WTC11 (cell line): ENCODE measurements around the gene GPC6. TPM values are rescaled to one million over a fixed set of nuclear protein-coding genes. Genes with fewer than 3 reads are reported as not detected.

ENCODE experiments used
- ATAC-seq: fragments of 200-7000 bp; cut with Tn5 transposase; 2 replicates; pipeline ENCODE4 v1.10.0; 2021; ENCODE audit warnings: mild to moderate bottlenecking, moderate library complexity
- CTCF ChIA-PET: fragments of 300-600 bp; sonication (Branson Sonifier 250); formaldehyde crosslinking; loops from one replicate; lab custom pipeline; 2021; ENCODE audit warnings: antibody characterized with exemption; lab: Charles Lee
- POLR2A ChIA-PET: fragments of 350-600 bp; sonication (Branson Sonifier 250); formaldehyde crosslinking; loops from one replicate; lab custom pipeline; 2021; ENCODE audit warnings: antibody characterized with exemption; lab: Charles Lee
- DNase-seq: peaks from one replicate; pipeline ENCODE4 v3.0.0; 2021; ENCODE audit warnings: low spot score
- H3K27ac Mint-ChIP-seq: 2 replicates; pipeline ENCODE4 v1.8.0; 2021; ENCODE audit warnings: mixed read lengths
- H3K27me3 Mint-ChIP-seq: 2 replicates; pipeline ENCODE4 v1.8.0; 2021; ENCODE audit warnings: low read depth, mild to moderate bottlenecking, moderate library complexity, mixed read lengths
- H3K36me3 Mint-ChIP-seq: 2 replicates; pipeline ENCODE4 v1.8.0; 2021; ENCODE audit warnings: mixed read lengths
- H3K4me1 Mint-ChIP-seq: 2 replicates; pipeline ENCODE4 v1.8.0; 2022; ENCODE audit warnings: mixed read lengths
- H3K4me3 Mint-ChIP-seq: 2 replicates; pipeline ENCODE4 v1.8.0; 2021; ENCODE audit warnings: mild to moderate bottlenecking, moderate library complexity, mixed read lengths
- H3K9me3 Mint-ChIP-seq: 2 replicates; pipeline ENCODE4 v1.8.0; 2021; ENCODE audit warnings: mixed read lengths
- ELF4 ChIP-seq: sonication (generic); formaldehyde crosslinking; IDR thresholded peaks from 2 replicates; pipeline ENCODE4 v1.8.1; 2022; ENCODE audit warnings: low read depth, mild to moderate bottlenecking, moderate library complexity, missing genetic modification reagents
- FOXK1 ChIP-seq: sonication (generic); formaldehyde crosslinking; IDR thresholded peaks from 2 replicates; pipeline ENCODE4 v1.8.0; 2022; ENCODE audit warnings: mild to moderate bottlenecking, moderate library complexity, missing genetic modification reagents
- GRHL2 ChIP-seq: fragments of 250-450 bp; sonication (Bioruptor Pico); IDR thresholded peaks from 2 replicates; pipeline ENCODE4 v1.8.0; 2022; ENCODE audit warnings: mild to moderate bottlenecking, moderate library complexity; ENCODE audit not compliant: insufficient replicate concordance, severe bottlenecking
- JUN ChIP-seq: sonication (generic); formaldehyde crosslinking; IDR thresholded peaks from 2 replicates; pipeline ENCODE4 v1.8.0; 2023; ENCODE audit warnings: mild to moderate bottlenecking, missing genetic modification reagents
- OVOL2 ChIP-seq: fragments of 250-450 bp; sonication (Bioruptor Pico); IDR thresholded peaks from 2 replicates; pipeline ENCODE4 v1.9.0; 2021; ENCODE audit warnings: mild to moderate bottlenecking, borderline replicate concordance
- PRRX2 ChIP-seq: fragments of 250-450 bp; sonication (Bioruptor Pico); IDR thresholded peaks from 2 replicates; pipeline ENCODE4 v1.8.0; 2021; ENCODE audit warnings: mild to moderate bottlenecking
- TP53 ChIP-seq: sonication (generic); formaldehyde crosslinking; IDR thresholded peaks from 2 replicates; pipeline ENCODE4 v1.8.1; 2023; ENCODE audit warnings: mild to moderate bottlenecking, missing genetic modification reagents
- ZBTB21 ChIP-seq: sonication (generic); formaldehyde crosslinking; IDR thresholded peaks from 2 replicates; pipeline ENCODE4 v1.8.1; 2023; ENCODE audit warnings: mild to moderate bottlenecking, missing genetic modification reagents, borderline replicate concordance
- ZNF232 ChIP-seq: sonication (generic); formaldehyde crosslinking; IDR thresholded peaks from 2 replicates; pipeline ENCODE4 v1.8.0; 2022; ENCODE audit warnings: mild to moderate bottlenecking, missing genetic modification reagents
- ZNF416 ChIP-seq: fragments of 250-450 bp; sonication (Bioruptor Pico); IDR thresholded peaks from 2 replicates; pipeline ENCODE4 v1.9.0; 2021; ENCODE audit warnings: mild to moderate bottlenecking, inconsistent platforms
- total RNA-seq: library from RNA; stranded (reverse); gene quantifications from 3 replicates; pipeline ENCODE4 v1.2.3, GENCODE V29; 2021
- TF ChIP-seq, protein P1 (sequence below): sonication (generic); formaldehyde crosslinking; IDR thresholded peaks from 2 replicates; pipeline ENCODE4 v1.8.0; 2022; ENCODE audit warnings: mild to moderate bottlenecking, missing genetic modification reagents
- TF ChIP-seq, protein P2 (sequence below): sonication (generic); formaldehyde crosslinking; IDR thresholded peaks from 2 replicates; pipeline ENCODE4 v1.8.0; 2023; ENCODE audit warnings: missing genetic modification reagents
- TF ChIP-seq, protein P3 (sequence below): fragments of 250-450 bp; sonication (Bioruptor Pico); IDR thresholded peaks from 2 replicates; pipeline ENCODE4 v1.9.0; 2021; ENCODE audit warnings: mild to moderate bottlenecking
- TF ChIP-seq, protein P4 (sequence below): sonication (generic); formaldehyde crosslinking; IDR thresholded peaks from 2 replicates; pipeline ENCODE4 v1.8.0; 2023; ENCODE audit warnings: mild to moderate bottlenecking, missing genetic modification reagents
- TF ChIP-seq, protein P5 (sequence below): sonication (generic); formaldehyde crosslinking; IDR thresholded peaks from 2 replicates; pipeline ENCODE4 v1.8.1; 2023; ENCODE audit warnings: mild to moderate bottlenecking, missing genetic modification reagents, moderate library complexity
- TF ChIP-seq, protein P6 (sequence below): sonication (generic); formaldehyde crosslinking; IDR thresholded peaks from 2 replicates; pipeline ENCODE4 v1.8.0; 2023; ENCODE audit warnings: missing genetic modification reagents, mild to moderate bottlenecking, borderline replicate concordance
- TF ChIP-seq, protein P7 (sequence below): sonication (generic); formaldehyde crosslinking; conservative IDR thresholded peaks from 2 replicates; pipeline ENCODE4 v1.8.1; 2022; ENCODE audit warnings: mild to moderate bottlenecking, missing genetic modification reagents
- TF ChIP-seq, protein P8 (sequence below): sonication (generic); formaldehyde crosslinking; IDR thresholded peaks from 2 replicates; pipeline ENCODE4 v1.8.0; 2022; ENCODE audit warnings: mild to moderate bottlenecking, missing genetic modification reagents
- TF ChIP-seq, protein P9 (sequence below): fragments of 250-450 bp; sonication (Bioruptor Pico); IDR thresholded peaks from 2 replicates; pipeline ENCODE4 v1.9.0; 2021; ENCODE audit warnings: mild to moderate bottlenecking, borderline replicate concordance

The GPC6 gene
- total RNA-seq, 1 experiment from 2014 or later = 19.5 TPM

DNA sequence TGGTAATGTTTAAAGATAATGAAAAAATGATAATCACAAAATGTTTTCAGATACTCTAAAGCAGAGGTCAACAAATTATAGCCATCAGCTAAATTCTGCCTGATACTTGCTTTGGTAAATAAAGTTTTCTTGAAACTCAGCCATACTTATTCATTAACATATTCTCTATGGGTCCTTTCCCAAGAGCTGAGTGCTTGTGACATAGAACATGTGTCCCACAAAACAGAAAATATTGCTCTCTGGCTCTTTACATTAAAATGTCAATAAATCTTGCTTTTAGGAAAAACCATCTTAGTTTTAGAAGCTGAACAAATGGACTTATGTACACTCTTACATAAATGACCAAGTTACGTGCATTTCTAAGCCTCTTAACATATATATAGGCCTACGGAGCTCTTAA is 945.8 kb downstream of the GPC6 start:
- no peaks in the 10 kb centered on the region for H3K9me3 Mint-ChIP-seq
- ChIA-PET POLR2A (interaction anchor here (0.5 kb wide), 1 partner anchor 331 kb away, joined by 4 read pairs; no protein-coding TSS in a partner anchor), CTCF (interaction anchor here (1.1 to 1.2 kb wide), 2 partner anchors 21 to 244 kb away, joined by 3 read pairs; no protein-coding TSS in a partner anchor)
- no peak overlapping the region for H3K27ac Mint-ChIP-seq
- TF ChIP-seq, protein P1, sequence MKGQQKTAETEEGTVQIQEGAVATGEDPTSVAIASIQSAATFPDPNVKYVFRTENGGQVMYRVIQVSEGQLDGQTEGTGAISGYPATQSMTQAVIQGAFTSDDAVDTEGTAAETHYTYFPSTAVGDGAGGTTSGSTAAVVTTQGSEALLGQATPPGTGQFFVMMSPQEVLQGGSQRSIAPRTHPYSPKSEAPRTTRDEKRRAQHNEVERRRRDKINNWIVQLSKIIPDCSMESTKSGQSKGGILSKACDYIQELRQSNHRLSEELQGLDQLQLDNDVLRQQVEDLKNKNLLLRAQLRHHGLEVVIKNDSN (CRISPR knock-in tag) = no peak
- TF ChIP-seq ELF4 (CRISPR knock-in tag) = no peak
- no peak overlapping the region for H3K4me3 Mint-ChIP-seq
- no peaks in the 10 kb centered on the region for H3K36me3 Mint-ChIP-seq
- no peak for ATAC-seq
- no peaks in the 10 kb centered on the region for H3K27me3 Mint-ChIP-seq
- DNase-seq = no peak
- H3K4me1 Mint-ChIP-seq = peaks cover 33% of the 10 kb centered on the region

DNA sequence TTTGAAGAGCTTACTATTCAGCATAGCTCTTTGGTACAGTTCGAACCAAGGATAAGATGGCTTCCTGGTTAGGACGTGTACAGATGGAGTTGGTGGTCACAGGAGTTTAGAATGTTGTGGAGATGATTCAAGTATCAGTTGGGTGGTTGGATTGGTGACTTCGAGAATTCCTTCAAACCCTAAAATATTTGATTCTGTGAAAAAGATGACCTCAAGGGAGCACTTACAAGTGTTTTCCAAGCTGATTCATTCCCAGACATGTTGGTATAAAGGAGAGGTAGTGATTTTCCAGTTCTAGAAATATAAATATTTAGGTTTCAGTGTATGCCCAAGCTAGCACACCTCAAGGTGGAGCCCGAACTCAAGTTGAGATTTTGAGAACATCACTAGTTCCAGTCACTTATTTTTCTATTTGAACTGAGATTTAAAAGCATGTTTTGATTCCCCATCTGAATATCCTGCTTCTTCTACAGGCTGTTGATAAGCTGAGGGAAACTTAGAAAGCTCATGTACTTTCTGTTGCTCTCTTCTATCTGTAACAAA is 946.8 kb downstream of the GPC6 start:
- H3K27ac Mint-ChIP-seq = no peak overlapping the region
- H3K36me3 Mint-ChIP-seq = no peaks in the 10 kb centered on the region
- H3K9me3 Mint-ChIP-seq = no peaks in the 10 kb centered on the region
- DNase-seq = no peak
- ChIA-PET CTCF (no interaction called here), POLR2A (no interaction called here)
- no peaks in the 10 kb centered on the region for H3K27me3 Mint-ChIP-seq
- no peak overlapping the region for H3K4me3 Mint-ChIP-seq
- H3K4me1 Mint-ChIP-seq = peaks cover 37% of the 10 kb centered on the region
- ATAC-seq = no peak
- TF ChIP-seq OVOL2 (CRISPR knock-in tag) (no peak), PRRX2 (CRISPR knock-in tag) (no peak), TP53 (CRISPR knock-in tag) (no peak), GRHL2 (CRISPR knock-in tag) (no peak), ZBTB21 (CRISPR knock-in tag) (no peak), FOXK1 (no peak), ZNF416 (CRISPR knock-in tag) (no peak), JUN (CRISPR knock-in tag) (no peak), ZNF232 (CRISPR knock-in tag) (no peak)
- TF ChIP-seq, protein P2, sequence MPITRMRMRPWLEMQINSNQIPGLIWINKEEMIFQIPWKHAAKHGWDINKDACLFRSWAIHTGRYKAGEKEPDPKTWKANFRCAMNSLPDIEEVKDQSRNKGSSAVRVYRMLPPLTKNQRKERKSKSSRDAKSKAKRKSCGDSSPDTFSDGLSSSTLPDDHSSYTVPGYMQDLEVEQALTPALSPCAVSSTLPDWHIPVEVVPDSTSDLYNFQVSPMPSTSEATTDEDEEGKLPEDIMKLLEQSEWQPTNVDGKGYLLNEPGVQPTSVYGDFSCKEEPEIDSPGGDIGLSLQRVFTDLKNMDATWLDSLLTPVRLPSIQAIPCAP = no peak
- TF ChIP-seq, protein P3, sequence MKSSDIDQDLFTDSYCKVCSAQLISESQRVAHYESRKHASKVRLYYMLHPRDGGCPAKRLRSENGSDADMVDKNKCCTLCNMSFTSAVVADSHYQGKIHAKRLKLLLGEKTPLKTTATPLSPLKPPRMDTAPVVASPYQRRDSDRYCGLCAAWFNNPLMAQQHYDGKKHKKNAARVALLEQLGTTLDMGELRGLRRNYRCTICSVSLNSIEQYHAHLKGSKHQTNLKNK (CRISPR knock-in tag) = no peak
- TF ChIP-seq, protein P4, sequence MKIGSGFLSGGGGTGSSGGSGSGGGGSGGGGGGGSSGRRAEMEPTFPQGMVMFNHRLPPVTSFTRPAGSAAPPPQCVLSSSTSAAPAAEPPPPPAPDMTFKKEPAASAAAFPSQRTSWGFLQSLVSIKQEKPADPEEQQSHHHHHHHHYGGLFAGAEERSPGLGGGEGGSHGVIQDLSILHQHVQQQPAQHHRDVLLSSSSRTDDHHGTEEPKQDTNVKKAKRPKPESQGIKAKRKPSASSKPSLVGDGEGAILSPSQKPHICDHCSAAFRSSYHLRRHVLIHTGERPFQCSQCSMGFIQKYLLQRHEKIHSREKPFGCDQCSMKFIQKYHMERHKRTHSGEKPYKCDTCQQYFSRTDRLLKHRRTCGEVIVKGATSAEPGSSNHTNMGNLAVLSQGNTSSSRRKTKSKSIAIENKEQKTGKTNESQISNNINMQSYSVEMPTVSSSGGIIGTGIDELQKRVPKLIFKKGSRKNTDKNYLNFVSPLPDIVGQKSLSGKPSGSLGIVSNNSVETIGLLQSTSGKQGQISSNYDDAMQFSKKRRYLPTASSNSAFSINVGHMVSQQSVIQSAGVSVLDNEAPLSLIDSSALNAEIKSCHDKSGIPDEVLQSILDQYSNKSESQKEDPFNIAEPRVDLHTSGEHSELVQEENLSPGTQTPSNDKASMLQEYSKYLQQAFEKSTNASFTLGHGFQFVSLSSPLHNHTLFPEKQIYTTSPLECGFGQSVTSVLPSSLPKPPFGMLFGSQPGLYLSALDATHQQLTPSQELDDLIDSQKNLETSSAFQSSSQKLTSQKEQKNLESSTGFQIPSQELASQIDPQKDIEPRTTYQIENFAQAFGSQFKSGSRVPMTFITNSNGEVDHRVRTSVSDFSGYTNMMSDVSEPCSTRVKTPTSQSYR (CRISPR knock-in tag) = no peak
- TF ChIP-seq, protein P5, sequence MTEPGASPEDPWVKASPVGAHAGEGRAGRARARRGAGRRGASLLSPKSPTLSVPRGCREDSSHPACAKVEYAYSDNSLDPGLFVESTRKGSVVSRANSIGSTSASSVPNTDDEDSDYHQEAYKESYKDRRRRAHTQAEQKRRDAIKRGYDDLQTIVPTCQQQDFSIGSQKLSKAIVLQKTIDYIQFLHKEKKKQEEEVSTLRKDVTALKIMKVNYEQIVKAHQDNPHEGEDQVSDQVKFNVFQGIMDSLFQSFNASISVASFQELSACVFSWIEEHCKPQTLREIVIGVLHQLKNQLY = no peak
- TF ChIP-seq, protein P6, sequence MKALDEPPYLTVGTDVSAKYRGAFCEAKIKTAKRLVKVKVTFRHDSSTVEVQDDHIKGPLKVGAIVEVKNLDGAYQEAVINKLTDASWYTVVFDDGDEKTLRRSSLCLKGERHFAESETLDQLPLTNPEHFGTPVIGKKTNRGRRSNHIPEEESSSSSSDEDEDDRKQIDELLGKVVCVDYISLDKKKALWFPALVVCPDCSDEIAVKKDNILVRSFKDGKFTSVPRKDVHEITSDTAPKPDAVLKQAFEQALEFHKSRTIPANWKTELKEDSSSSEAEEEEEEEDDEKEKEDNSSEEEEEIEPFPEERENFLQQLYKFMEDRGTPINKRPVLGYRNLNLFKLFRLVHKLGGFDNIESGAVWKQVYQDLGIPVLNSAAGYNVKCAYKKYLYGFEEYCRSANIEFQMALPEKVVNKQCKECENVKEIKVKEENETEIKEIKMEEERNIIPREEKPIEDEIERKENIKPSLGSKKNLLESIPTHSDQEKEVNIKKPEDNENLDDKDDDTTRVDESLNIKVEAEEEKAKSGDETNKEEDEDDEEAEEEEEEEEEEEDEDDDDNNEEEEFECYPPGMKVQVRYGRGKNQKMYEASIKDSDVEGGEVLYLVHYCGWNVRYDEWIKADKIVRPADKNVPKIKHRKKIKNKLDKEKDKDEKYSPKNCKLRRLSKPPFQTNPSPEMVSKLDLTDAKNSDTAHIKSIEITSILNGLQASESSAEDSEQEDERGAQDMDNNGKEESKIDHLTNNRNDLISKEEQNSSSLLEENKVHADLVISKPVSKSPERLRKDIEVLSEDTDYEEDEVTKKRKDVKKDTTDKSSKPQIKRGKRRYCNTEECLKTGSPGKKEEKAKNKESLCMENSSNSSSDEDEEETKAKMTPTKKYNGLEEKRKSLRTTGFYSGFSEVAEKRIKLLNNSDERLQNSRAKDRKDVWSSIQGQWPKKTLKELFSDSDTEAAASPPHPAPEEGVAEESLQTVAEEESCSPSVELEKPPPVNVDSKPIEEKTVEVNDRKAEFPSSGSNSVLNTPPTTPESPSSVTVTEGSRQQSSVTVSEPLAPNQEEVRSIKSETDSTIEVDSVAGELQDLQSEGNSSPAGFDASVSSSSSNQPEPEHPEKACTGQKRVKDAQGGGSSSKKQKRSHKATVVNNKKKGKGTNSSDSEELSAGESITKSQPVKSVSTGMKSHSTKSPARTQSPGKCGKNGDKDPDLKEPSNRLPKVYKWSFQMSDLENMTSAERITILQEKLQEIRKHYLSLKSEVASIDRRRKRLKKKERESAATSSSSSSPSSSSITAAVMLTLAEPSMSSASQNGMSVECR (CRISPR knock-in tag) = no peak
- TF ChIP-seq, protein P7, sequence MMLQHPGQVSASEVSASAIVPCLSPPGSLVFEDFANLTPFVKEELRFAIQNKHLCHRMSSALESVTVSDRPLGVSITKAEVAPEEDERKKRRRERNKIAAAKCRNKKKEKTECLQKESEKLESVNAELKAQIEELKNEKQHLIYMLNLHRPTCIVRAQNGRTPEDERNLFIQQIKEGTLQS (CRISPR knock-in tag) = no peak
- TF ChIP-seq, protein P8, sequence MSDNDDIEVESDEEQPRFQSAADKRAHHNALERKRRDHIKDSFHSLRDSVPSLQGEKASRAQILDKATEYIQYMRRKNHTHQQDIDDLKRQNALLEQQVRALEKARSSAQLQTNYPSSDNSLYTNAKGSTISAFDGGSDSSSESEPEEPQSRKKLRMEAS (CRISPR knock-in tag) = no peak
- TF ChIP-seq, protein P9, sequence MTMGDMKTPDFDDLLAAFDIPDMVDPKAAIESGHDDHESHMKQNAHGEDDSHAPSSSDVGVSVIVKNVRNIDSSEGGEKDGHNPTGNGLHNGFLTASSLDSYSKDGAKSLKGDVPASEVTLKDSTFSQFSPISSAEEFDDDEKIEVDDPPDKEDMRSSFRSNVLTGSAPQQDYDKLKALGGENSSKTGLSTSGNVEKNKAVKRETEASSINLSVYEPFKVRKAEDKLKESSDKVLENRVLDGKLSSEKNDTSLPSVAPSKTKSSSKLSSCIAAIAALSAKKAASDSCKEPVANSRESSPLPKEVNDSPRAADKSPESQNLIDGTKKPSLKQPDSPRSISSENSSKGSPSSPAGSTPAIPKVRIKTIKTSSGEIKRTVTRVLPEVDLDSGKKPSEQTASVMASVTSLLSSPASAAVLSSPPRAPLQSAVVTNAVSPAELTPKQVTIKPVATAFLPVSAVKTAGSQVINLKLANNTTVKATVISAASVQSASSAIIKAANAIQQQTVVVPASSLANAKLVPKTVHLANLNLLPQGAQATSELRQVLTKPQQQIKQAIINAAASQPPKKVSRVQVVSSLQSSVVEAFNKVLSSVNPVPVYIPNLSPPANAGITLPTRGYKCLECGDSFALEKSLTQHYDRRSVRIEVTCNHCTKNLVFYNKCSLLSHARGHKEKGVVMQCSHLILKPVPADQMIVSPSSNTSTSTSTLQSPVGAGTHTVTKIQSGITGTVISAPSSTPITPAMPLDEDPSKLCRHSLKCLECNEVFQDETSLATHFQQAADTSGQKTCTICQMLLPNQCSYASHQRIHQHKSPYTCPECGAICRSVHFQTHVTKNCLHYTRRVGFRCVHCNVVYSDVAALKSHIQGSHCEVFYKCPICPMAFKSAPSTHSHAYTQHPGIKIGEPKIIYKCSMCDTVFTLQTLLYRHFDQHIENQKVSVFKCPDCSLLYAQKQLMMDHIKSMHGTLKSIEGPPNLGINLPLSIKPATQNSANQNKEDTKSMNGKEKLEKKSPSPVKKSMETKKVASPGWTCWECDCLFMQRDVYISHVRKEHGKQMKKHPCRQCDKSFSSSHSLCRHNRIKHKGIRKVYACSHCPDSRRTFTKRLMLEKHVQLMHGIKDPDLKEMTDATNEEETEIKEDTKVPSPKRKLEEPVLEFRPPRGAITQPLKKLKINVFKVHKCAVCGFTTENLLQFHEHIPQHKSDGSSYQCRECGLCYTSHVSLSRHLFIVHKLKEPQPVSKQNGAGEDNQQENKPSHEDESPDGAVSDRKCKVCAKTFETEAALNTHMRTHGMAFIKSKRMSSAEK (CRISPR knock-in tag) = no peak
